PC-9 (cell line): ENCODE results near the gene ANKFN1.

Experiments used
- EZH2 ChIP-seq: fragments of 200-600 bp; sonication (generic); IDR thresholded peaks from 2 replicates; pipeline ENCODE4 v1.8.0; 2017; ENCODE audit warnings: antibody characterized with exemption, low read depth
- TF ChIP-seq, protein P1 (sequence below): fragments of 200-600 bp; sonication (generic); conservative IDR thresholded peaks from 2 replicates; pipeline ENCODE4 v1.6.1; 2017; ENCODE audit warnings: mixed run types, antibody characterized with exemption, mild to moderate bottlenecking, moderate library complexity

DNA sequence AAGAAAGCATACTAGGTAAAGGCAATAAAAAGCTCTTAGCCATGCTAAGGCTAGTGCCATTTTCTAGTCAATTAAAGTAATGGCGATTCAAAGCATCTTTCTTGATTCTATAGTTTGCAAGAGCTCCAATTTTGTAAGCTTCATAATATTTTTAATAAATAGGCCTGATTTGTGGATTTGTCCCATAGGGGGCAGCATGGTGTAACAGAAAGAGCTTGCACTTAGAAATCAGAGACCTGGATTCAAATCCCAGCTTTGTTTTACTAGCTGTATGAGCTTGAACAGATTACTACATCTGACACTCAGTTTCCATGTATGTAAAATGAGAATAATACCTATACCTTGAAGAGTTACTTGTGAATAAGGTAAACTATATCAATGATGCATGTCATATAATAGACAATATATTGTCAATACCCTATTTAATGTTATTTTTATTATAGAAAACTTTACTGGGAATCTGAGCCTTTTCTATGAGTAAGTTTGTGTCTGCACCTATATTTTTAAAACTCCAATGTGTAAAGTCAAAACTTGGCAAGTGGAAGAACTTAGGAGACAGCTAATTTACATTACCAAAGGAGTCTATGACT, 346.6 kb downstream of the ANKFN1 start:
- TF ChIP-seq, protein P1, sequence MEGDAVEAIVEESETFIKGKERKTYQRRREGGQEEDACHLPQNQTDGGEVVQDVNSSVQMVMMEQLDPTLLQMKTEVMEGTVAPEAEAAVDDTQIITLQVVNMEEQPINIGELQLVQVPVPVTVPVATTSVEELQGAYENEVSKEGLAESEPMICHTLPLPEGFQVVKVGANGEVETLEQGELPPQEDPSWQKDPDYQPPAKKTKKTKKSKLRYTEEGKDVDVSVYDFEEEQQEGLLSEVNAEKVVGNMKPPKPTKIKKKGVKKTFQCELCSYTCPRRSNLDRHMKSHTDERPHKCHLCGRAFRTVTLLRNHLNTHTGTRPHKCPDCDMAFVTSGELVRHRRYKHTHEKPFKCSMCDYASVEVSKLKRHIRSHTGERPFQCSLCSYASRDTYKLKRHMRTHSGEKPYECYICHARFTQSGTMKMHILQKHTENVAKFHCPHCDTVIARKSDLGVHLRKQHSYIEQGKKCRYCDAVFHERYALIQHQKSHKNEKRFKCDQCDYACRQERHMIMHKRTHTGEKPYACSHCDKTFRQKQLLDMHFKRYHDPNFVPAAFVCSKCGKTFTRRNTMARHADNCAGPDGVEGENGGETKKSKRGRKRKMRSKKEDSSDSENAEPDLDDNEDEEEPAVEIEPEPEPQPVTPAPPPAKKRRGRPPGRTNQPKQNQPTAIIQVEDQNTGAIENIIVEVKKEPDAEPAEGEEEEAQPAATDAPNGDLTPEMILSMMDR: peak; percentile 82
- TF ChIP-seq EZH2: no peak
